ENCODE results near the gene GPSM1. TPM values are rescaled to one million over a fixed set of nuclear protein-coding genes. Genes with fewer than 3 reads are reported as not detected.

GPSM1 gene
- total RNA-seq, 6 experiments from 2014 or later: 1.3 to 4.8 (median 4.1) TPM

DNA sequence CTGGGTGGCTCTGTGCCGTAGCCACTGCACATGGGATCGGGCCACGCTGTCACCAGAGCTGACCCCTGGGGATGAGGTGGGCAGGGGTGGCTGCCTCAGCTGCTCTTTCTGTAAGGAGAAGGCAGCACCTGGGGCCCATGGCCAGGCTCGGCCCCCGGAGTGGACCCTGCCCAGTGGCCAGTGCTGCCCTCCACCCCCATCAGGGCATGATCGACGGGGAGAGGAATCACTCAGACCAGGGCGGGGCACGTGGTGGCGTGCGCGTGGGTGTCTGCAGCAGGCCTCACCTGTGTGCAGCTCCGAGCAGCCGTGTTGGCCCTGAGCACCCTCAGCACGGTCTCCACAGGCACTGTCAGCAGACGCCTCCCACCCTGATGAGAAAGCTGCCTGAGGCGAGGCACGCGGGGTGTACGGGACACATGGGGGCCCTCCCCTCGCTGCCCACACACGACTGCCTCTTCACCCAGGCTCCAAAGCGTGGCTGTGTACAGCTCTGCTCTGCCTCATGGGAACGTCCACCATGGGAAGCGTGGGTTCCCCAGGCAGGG, 54.7 kb downstream of the GPSM1 start:
- H3K27ac ChIP-seq: no peak overlapping the region
- TF ChIP-seq, protein P1, sequence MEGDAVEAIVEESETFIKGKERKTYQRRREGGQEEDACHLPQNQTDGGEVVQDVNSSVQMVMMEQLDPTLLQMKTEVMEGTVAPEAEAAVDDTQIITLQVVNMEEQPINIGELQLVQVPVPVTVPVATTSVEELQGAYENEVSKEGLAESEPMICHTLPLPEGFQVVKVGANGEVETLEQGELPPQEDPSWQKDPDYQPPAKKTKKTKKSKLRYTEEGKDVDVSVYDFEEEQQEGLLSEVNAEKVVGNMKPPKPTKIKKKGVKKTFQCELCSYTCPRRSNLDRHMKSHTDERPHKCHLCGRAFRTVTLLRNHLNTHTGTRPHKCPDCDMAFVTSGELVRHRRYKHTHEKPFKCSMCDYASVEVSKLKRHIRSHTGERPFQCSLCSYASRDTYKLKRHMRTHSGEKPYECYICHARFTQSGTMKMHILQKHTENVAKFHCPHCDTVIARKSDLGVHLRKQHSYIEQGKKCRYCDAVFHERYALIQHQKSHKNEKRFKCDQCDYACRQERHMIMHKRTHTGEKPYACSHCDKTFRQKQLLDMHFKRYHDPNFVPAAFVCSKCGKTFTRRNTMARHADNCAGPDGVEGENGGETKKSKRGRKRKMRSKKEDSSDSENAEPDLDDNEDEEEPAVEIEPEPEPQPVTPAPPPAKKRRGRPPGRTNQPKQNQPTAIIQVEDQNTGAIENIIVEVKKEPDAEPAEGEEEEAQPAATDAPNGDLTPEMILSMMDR (IDR thresholded peaks at IDR 0.05): no peak
- no peak for TF ChIP-seq POLR2A (IDR thresholded peaks at IDR 0.05)
- no peaks in the 10 kb centered on the region for H3K27me3 ChIP-seq
- H3K4me1 ChIP-seq: peaks cover 0 to 14% (median 0%) of the 10 kb centered on the region in 4 donors
- peaks cover 0 to 41% (median 13%) of the 10 kb centered on the region in 4 donors for H3K36me3 ChIP-seq
- no peaks in the 10 kb centered on the region for H3K9me3 ChIP-seq
- H3K4me3 ChIP-seq: no peak overlapping the region
- DNase-seq (no peak), ATAC-seq (no peak)
- intact Hi-C loops (cut with DNase I): no loop called here
- no CpG with 5 or more reads among the region's 25 CpGs for WGBS (ENCODE audit: insufficient coverage, low coverage, low lambda C conversion rate, missing lambda C conversion rate)

- peaks cover 0 to 6% (median 0%) of the 10 kb centered on the region in 4 donors for H3K4me1 ChIP-seq
- no peak for DNase-seq
- H3K27me3 ChIP-seq: no peaks in the 10 kb centered on the region
- intact Hi-C loops (cut with DNase I): no loop called here
- no peak overlapping the region for H3K27ac ChIP-seq
- no peak for ATAC-seq
- no peak overlapping the region for H3K4me3 ChIP-seq
- H3K9me3 ChIP-seq: no peaks in the 10 kb centered on the region
- peaks cover 0 to 52% (median 20%) of the 10 kb centered on the region in 4 donors for H3K36me3 ChIP-seq
- no peak for TF ChIP-seq POLR2A (IDR thresholded peaks at IDR 0.05)
- TF ChIP-seq, protein P1 (IDR thresholded peaks at IDR 0.05): no peak
- no CpG with 5 or more reads among the region's 20 CpGs for WGBS (ENCODE audit: insufficient coverage, low coverage, low lambda C conversion rate, missing lambda C conversion rate)
Measured at GRCh38 chr9:136383436-136383835, 56.1 kb downstream of the GPSM1 start.

DNA sequence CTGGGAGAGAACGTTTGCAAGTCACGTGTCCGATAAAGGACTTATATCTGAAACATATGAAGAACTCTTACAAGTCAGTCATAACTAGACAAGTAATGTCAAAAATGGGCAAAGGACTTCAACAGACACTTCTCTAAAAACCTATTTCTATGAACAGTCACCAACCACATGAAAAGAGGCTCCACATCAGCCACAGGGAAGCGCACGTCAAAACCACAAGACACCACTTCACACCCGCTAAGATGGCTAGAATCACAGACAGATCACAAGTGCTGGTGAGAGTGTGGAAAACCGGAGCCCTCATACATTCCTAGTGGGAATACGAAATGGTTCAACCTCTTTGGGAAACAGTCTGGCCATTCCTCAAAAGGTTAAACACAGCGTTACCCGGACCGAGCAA, 57.7 kb downstream of the GPSM1 start:
- TF ChIP-seq, protein P1 (IDR thresholded peaks at IDR 0.05): no peak
- TF ChIP-seq POLR2A (IDR thresholded peaks at IDR 0.05): no peak
- Histone ChIP-seq H3K9me3 (no peaks in the 10 kb centered on the region), H3K27me3 (no peaks in the 10 kb centered on the region), H3K4me1 (no peaks in the 10 kb centered on the region), H3K27ac (no peak overlapping the region), H3K4me3 (no peak overlapping the region), H3K36me3 (peaks cover 0 to 59% (median 22%) of the 10 kb centered on the region in 4 donors)
- WGBS (ENCODE audit: insufficient coverage, low coverage, low lambda C conversion rate, missing lambda C conversion rate): 80% methylated on average over 11 of the region's 11 CpGs
- no peak for ATAC-seq
- DNase-seq: no peak
- intact Hi-C loops (cut with DNase I): no loop called here

- TF ChIP-seq POLR2A (IDR thresholded peaks at IDR 0.05): no peak
- TF ChIP-seq, protein P1 (IDR thresholded peaks at IDR 0.05): no peak
- H3K4me3 ChIP-seq: no peak overlapping the region
- H3K36me3 ChIP-seq: peaks cover 0 to 59% (median 22%) of the 10 kb centered on the region in 4 donors
- H3K27me3 ChIP-seq: no peaks in the 10 kb centered on the region
- no peak overlapping the region for H3K27ac ChIP-seq
- H3K9me3 ChIP-seq: no peaks in the 10 kb centered on the region
- intact Hi-C loops (cut with DNase I): no loop called here
- ATAC-seq (no peak), DNase-seq (no peak)
- H3K4me1 ChIP-seq: no peaks in the 10 kb centered on the region
- WGBS (ENCODE audit: insufficient coverage, low coverage, low lambda C conversion rate, missing lambda C conversion rate): 80% methylated on average over 12 of the region's 13 CpGs
Measured at GRCh38 chr9:136386018-136386417, 58.7 kb downstream of the GPSM1 start.
